Gastrocnemius medialis (tissue), 4 donors: ENCODE results near the gene PARP6. TPM values are rescaled to one million over a fixed set of nuclear protein-coding genes. Genes with fewer than 3 reads are reported as not detected.
A peak's percentile ranks its signal among the peaks of the same experiment; 100 is the strongest.

Experiments used
- ATAC-seq, 2 donors: fragments of 150-250 bp; one replicate each; pipeline ENCODE4 v1.9.1; 2016
- DNase-seq, 2 donors: peaks; one replicate each; pipeline ENCODE4 v3.0.0-alpha.2; 2019
- H3K27ac ChIP-seq, 4 donors: fragments of 200-600 bp; sonication (generic); 1 replicate in 1 of 4; 2 replicates in 3 of 4; pipeline ENCODE4 v1.5.1; 2016 to 2018; ENCODE audit warnings: mild to moderate bottlenecking in 2 of 4, moderate library complexity in 1 of 4
- H3K27me3 ChIP-seq, 3 donors: fragments of 200-600 bp; sonication (generic) in 2 of 3; 1 replicate in 1 of 3; 2 replicates in 2 of 3; pipeline versions ENCODE4 v1.5.1 to v1.6.0; 2016 to 2019; ENCODE audit warnings: mild to moderate bottlenecking in 1 of 3, moderate library complexity in 1 of 3
- H3K36me3 ChIP-seq, 2 donors: fragments of 200-600 bp; sonication (generic) in 1 of 2; one replicate each; pipeline ENCODE4 v1.5.1; 2017 to 2018
- H3K4me1 ChIP-seq, 2 donors: fragments of 200-600 bp; sonication (generic) in 1 of 2; one replicate each; pipeline ENCODE4 v1.5.1; 2016 to 2017; ENCODE audit warnings: mild to moderate bottlenecking in 2 of 2
- H3K4me3 ChIP-seq, 4 donors: fragments of 200-600 bp; sonication (generic) in 3 of 4; 1 replicate in 1 of 4; 2 replicates in 3 of 4; pipeline ENCODE4 v1.5.1; 2016 to 2019; ENCODE audit warnings: mild to moderate bottlenecking in 2 of 4
- H3K9me3 ChIP-seq, 3 donors: fragments of 200-600 bp; sonication (generic) in 2 of 3; 1 replicate in 1 of 3; 2 replicates in 2 of 3; pipeline ENCODE4 v1.5.1; 2016 to 2019
- CTCF ChIP-seq, 5 experiments: fragments of 450-650 bp in 3 of 5; fragments of 200-600 bp in 2 of 5; sonication (generic) in 2 of 5; IDR thresholded peaks in 4 of 5; conservative IDR thresholded peaks in 1 of 5; 1 replicate in 4 of 5; 2 replicates in 1 of 5; pipeline ENCODE4 v1.5.1; 2016 to 2019; ENCODE audit warnings: antibody characterized with exemption in 5 of 5, mild to moderate bottlenecking in 3 of 5, moderate library complexity in 3 of 5
- POLR2A ChIP-seq, 2 donors: fragments of 450-650 bp; IDR thresholded peaks; one replicate each; pipeline ENCODE4 v1.6.1; 2017; ENCODE audit warnings: antibody characterized with exemption in 2 of 2, mild to moderate bottlenecking in 2 of 2, moderate library complexity in 2 of 2
- in situ Hi-C, 4 donors: fragments of 200-750 bp; cut with MboI; loops; one replicate each; pipeline versions ENCODE4 v1.15.0 to v1.8.0; 2017; ENCODE audit warnings: low sequenced_read_pairs in 4 of 4
- intact Hi-C: fragments of 100-400 bp; cut with DNase I; formaldehyde crosslinking; loops from one replicate; pipeline ENCODE4 v1.15.1; 2023; ENCODE audit warnings: low total_unique reads
- total RNA-seq, 4 donors: library from RNA; depleted of rRNA; stranded (reverse); fragments of >200 nt; gene quantifications; one replicate each; pipeline versions ENCODE4 v1.1.0 to v1.2.3, GENCODE V29; 2016

The PARP6 gene
- total RNA-seq, 4 donors from 2014 or later: 51.7 to 84.7 (median 66.9) TPM

GRCh38 chr15:72197460-72198355, 74.6 kb downstream of the PARP6 start, which contains the start of gene GRAMD2A:
Gene GRAMD2A (minus strand): TSS chr15:72197787.
- intact Hi-C loops: no loop called here
- Histone ChIP-seq H3K9me3 (no peaks in the 10 kb centered on the region), H3K4me1 (peaks cover 30% of the 10 kb centered on the region in 2 donors), H3K36me3 (peaks cover 0 to 23% of the 10 kb centered on the region in 2 donors), H3K27me3 (no peaks in the 10 kb centered on the region), H3K27ac (no peak within 1 kb of the TSS), H3K4me3 (peak within 1 kb of the TSS; percentile 24 to 51 (median 46))
- no peak for TF ChIP-seq CTCF (IDR thresholded peaks at IDR 0.05 in 4 of 5, conservative IDR thresholded peaks at IDR 0.05 in 1 of 5)
- TF ChIP-seq POLR2A (IDR thresholded peaks at IDR 0.05): no peak
- in situ Hi-C loops: loop anchor here in 1 of 4 donors (10.0 kb wide), 1 partner anchor 77 kb away; the partner anchor contains the start of gene PARP6
- no peak for ATAC-seq
- no peak for DNase-seq

- ATAC-seq (no peak), DNase-seq (no peak)
Observed at GRCh38 chr15:72197041-72197459, 75.3 kb downstream of the PARP6 start.

GRCh38 chr15:72196409-72197040, 75.8 kb downstream of the PARP6 start:
- in situ Hi-C loops: loop anchor here in 1 of 4 donors (10.0 kb wide), 1 partner anchor 78 kb away; the partner anchor contains the start of gene PARP6
- intact Hi-C loops: no loop called here
- peaks cover 18% of the 10 kb centered on the region in 2 donors for H3K4me1 ChIP-seq
- DNase-seq (no peak), ATAC-seq (no peak)
- no peaks in the 10 kb centered on the region for H3K27me3 ChIP-seq
- H3K27ac ChIP-seq: no peak overlapping the region
- no peak for TF ChIP-seq CTCF (IDR thresholded peaks at IDR 0.05 in 4 of 5, conservative IDR thresholded peaks at IDR 0.05 in 1 of 5)
- no peak for TF ChIP-seq POLR2A (IDR thresholded peaks at IDR 0.05)
- H3K9me3 ChIP-seq: no peaks in the 10 kb centered on the region
- H3K4me3 ChIP-seq: peak overlapping the region in 2 of 4 donors; percentile 51
- peaks cover 0 to 13% of the 10 kb centered on the region in 2 donors for H3K36me3 ChIP-seq

More at GRCh38 chr15:72197041-72197459, 75.3 kb downstream of the PARP6 start:
- Histone ChIP-seq H3K27ac (no peak overlapping the region), H3K4me3 (peak overlapping the region; percentile 24 to 51 (median 46)), H3K27me3 (no peaks in the 10 kb centered on the region), H3K36me3 (peaks cover 0 to 17% of the 10 kb centered on the region in 2 donors), H3K9me3 (no peaks in the 10 kb centered on the region), H3K4me1 (peaks cover 23% of the 10 kb centered on the region in 2 donors)
- in situ Hi-C loops (loop anchor here in 1 of 4 donors (10.0 kb wide), 1 partner anchor 78 kb away; the partner anchor contains the start of gene PARP6), intact Hi-C loops (no loop called here)
- TF ChIP-seq POLR2A (IDR thresholded peaks at IDR 0.05): no peak
- TF ChIP-seq CTCF (IDR thresholded peaks at IDR 0.05 in 4 of 5, conservative IDR thresholded peaks at IDR 0.05 in 1 of 5): no peak

- ATAC-seq (no peak), DNase-seq (no peak)
- intact Hi-C loops: no loop called here
- H3K4me3 ChIP-seq: no peak overlapping the region
- H3K27me3 ChIP-seq: no peaks in the 10 kb centered on the region
- in situ Hi-C loops: loop anchor here in 1 of 4 donors (10.0 kb wide), 1 partner anchor 80 kb away; the partner anchor contains the start of gene PARP6
- H3K9me3 ChIP-seq: no peaks in the 10 kb centered on the region
- peaks cover 4% of the 10 kb centered on the region in 2 donors for H3K4me1 ChIP-seq
- TF ChIP-seq POLR2A (IDR thresholded peaks at IDR 0.05): no peak
- TF ChIP-seq CTCF (IDR thresholded peaks at IDR 0.05 in 4 of 5, conservative IDR thresholded peaks at IDR 0.05 in 1 of 5): no peak
- peaks cover 0 to 13% of the 10 kb centered on the region in 2 donors for H3K36me3 ChIP-seq
- H3K27ac ChIP-seq: no peak overlapping the region
Observed at GRCh38 chr15:72195101-72195511, 77.2 kb downstream of the PARP6 start.
